ENCODE measurements around the gene CLPTM1L.
"Not testable (repeated sequence)": the region's sequence is repeated elsewhere in the genome, so short reads cannot be mapped to it uniquely, and the experiment has no call there.

The CLPTM1L gene

DNA sequence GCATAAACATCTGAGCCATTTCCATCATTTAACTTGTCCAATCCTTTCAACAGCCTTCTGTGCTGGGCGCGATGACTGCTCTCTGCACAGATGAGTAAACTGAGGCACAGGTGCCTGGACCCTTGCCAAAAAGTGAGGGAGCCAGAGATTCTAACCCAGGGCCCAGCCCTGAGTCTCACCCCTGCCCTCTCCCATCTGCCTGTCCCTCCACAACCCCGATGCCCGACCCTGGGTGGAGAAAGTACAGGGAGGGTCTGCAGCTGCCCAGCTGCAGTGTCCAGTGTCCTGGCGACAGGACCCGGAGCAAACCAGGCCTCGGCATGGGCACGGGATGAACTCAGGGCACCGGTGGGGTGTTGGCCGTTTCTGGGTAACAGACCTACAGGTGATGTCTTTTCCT, 39.6 kb upstream of the CLPTM1L start:
- Mint-ChIP-seq H3K4me3 (no peak overlapping the region), H3K27me3 (no peaks in the 10 kb centered on the region)

DNA sequence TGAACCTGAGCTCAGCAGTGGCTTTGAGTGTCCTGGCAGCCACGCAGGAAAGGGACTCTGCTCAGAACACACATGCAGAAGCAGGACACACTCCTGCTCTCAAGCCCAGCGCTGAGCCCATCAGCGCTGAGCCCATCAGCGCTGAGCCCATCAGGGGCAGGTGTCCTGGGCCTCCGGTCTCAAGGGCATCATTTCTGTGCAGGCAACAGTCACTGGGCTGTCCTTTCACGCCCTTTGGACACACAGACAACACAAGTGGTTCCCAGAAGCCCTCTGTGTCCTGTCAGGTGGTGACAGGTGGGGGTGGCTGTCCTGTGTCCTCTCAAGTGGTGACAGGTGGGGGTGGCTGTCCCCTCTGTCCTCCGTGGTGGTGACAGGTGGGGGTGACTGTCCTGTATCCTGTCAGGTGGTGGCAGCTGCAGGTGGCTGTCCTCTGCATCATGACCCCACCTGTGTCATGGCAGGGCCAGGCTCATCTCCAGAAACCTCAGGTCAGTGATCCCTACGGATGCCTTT, 39.0 kb upstream of the CLPTM1L start:
- no peak for ATAC-seq
- peaks cover 9% of the 10 kb centered on the region for H3K9me3 Mint-ChIP-seq
- no peaks in the 10 kb centered on the region for H3K36me3 Mint-ChIP-seq
- peaks cover 35% of the 10 kb centered on the region for H3K4me1 Mint-ChIP-seq
- H3K27me3 Mint-ChIP-seq = no peaks in the 10 kb centered on the region
- no peak overlapping the region for H3K27ac Mint-ChIP-seq
- no peak overlapping the region for H3K4me3 Mint-ChIP-seq

More for the DNA sequence above, 39.6 kb upstream of the CLPTM1L start:
- H3K36me3 Mint-ChIP-seq = no peaks in the 10 kb centered on the region
- peaks cover 8% of the 10 kb centered on the region for H3K9me3 Mint-ChIP-seq
- H3K27ac Mint-ChIP-seq = no peak overlapping the region
- peaks cover 35% of the 10 kb centered on the region for H3K4me1 Mint-ChIP-seq
- no peak for ATAC-seq

DNA sequence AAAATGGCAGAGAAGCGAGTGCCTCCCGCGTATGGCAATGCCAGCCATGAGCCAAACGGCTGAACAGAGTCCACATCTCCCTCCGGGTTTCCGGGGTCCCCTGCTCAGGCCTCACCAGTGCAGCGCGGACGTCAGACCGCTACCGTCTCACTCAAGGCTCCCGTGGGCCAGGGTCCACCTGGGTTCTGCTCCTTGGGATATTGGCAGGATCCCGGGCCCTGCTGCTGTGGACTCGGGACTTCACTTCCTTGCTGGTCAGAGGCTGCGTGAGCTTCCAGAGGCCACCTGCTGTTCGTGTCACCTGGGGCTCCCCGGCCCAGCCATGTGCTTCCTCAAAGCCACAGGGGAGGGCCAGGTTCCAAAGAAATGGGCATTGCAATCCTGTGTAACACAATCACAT, 38.4 kb upstream of the CLPTM1L start:
- H3K9me3 Mint-ChIP-seq = peaks cover 5% of the 10 kb centered on the region
- H3K4me1 Mint-ChIP-seq = peaks cover 35% of the 10 kb centered on the region
- ATAC-seq = no peak
- no peak overlapping the region for H3K27ac Mint-ChIP-seq
- no peaks in the 10 kb centered on the region for H3K36me3 Mint-ChIP-seq
- no peak overlapping the region for H3K4me3 Mint-ChIP-seq
- no peaks in the 10 kb centered on the region for H3K27me3 Mint-ChIP-seq

DNA sequence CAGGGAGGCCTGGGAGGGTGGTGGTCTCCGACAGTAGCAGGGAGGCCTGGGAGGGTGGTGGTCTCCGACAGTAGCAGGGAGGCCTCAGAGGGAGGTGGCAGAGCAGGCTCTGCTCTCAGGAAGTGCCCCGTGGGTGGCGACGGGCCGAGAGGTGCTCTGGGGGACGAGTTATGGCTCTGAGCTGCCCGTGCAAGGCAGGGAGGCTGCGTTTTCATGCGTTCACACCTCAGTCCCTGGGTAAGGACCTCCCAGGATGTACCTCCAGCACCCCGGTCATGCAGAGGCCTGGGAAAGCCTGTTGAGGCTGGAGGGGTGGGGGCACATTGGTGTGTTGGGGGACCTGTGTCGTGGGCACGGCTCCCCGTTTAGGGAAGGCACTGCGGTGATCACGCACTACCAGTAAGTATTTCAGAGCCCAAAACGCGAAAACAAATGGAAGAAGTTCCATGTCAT, 37.4 kb upstream of the CLPTM1L start:
- ATAC-seq = no peak
- Mint-ChIP-seq H3K4me1 (peaks cover 32% of the 10 kb centered on the region), H3K27ac (no peak overlapping the region), H3K9me3 (peaks cover 2% of the 10 kb centered on the region), H3K27me3 (no peaks in the 10 kb centered on the region), H3K36me3 (no peaks in the 10 kb centered on the region), H3K4me3 (no peak overlapping the region)

DNA sequence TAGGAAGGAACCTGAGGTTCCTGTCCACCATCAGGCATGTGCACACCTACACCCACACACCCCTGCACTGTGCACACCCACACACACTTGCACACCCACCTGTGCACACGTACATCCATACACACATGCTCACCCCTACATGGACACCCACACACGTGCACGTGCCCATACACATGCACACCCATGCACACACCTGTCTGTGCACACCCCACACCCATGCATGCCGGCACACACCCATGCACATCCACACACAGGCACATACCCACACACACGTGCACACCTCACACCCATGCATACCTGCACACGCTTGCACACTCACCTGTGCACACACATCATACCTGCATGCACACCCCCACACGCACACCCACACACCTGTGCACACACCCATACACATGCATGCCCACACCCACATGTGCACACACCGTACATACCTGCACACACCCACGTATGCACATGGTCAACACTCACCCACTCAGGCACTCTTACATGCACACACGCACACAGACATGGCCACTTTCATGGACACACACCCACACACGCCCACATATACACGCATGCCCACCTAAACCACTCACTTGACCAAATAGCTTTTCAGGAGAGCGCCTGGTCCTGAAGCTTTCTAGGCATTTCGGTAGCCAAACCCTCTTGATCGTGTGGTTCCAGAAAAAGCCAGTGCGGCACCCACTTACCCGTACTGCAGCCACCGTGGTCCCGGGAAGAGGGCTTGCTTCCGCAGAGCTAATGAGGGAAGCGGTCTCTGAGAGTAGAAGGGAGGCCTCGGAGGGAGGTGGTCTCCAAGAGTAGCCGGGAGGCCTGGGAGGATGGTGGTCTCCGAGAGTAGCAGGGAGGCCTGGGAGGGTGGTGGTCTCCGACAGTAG, 36.7 kb upstream of the CLPTM1L start:
- no peak for ATAC-seq
- Mint-ChIP-seq H3K36me3 (no peaks in the 10 kb centered on the region), H3K4me3 (no peak overlapping the region), H3K9me3 (peaks cover 2% of the 10 kb centered on the region), H3K4me1 (peaks cover 26% of the 10 kb centered on the region), H3K27ac (peak overlapping the region; percentile 70), H3K27me3 (no peaks in the 10 kb centered on the region)

DNA sequence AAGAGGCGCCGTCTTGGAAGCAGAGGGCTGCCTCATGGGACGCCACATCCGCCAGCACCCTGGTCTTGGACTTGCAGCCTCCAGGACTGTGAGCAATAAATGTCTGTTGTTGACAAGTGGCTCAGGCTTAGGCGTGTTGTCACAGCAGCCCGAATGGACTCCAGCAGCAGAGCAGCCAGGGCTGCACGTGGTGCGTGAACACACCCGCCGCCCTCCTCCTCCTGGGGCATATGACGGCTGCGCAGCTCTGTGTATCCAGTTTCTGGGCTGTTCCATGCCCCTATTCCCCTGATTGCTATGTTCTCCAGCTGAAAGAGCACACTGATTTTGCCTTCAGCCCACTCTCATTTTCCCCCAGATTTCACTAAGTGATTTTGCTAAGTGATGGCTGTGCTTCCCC, 36.0 kb upstream of the CLPTM1L start:
- Mint-ChIP-seq H3K9me3 (peaks cover 2% of the 10 kb centered on the region), H3K36me3 (no peaks in the 10 kb centered on the region), H3K4me1 (peaks cover 29% of the 10 kb centered on the region), H3K4me3 (no peak overlapping the region), H3K27ac (peak overlapping the region; percentile 70), H3K27me3 (no peaks in the 10 kb centered on the region)
- no peak for ATAC-seq

DNA sequence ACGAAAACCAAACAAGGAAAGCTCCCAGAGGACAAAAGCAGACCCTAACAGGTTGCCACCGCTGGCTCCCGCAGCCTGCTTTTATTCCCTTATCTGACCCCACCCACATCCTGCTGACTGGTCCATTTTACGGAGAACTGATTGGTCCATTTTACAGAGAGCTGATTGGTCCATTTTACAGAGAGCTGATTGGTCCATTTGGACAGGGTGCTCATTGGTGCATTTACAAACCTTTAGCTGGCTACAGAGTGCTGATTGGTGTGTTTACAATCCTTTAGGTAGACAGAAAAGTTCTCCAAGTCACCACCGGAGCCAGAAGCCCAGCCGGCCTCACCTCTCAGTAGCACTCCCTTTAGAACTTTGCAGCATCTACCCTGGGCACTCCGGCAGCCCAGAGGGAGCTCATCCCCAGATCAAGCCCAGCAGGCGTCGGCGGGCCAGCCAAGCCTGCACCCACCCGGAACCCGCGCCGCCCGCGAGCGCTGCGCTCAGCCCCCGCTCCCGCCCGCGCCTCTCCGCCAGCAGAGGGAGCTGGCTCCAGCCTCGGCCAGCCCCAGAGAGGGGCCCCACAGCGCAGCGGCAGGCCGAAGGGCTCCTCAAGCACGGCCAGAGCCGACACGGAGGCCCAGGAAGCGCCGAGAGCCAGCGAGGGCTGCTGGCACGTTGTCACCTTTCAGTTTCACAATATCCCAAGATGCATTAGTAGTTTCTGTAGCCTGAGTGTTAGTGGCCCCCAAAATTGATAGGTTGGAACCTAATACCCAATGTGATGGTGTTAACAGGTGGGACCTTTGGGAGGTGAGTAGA, 35.3 kb upstream of the CLPTM1L start:
- H3K27ac Mint-ChIP-seq = peak overlapping the region; percentile 70
- H3K27me3 Mint-ChIP-seq = no peaks in the 10 kb centered on the region
- H3K4me1 Mint-ChIP-seq = peaks cover 27% of the 10 kb centered on the region
- peak; percentile 92 for ATAC-seq
- peak overlapping the region; percentile 64 for H3K4me3 Mint-ChIP-seq
- H3K36me3 Mint-ChIP-seq = no peaks in the 10 kb centered on the region
- H3K9me3 Mint-ChIP-seq = peaks cover 2% of the 10 kb centered on the region

DNA sequence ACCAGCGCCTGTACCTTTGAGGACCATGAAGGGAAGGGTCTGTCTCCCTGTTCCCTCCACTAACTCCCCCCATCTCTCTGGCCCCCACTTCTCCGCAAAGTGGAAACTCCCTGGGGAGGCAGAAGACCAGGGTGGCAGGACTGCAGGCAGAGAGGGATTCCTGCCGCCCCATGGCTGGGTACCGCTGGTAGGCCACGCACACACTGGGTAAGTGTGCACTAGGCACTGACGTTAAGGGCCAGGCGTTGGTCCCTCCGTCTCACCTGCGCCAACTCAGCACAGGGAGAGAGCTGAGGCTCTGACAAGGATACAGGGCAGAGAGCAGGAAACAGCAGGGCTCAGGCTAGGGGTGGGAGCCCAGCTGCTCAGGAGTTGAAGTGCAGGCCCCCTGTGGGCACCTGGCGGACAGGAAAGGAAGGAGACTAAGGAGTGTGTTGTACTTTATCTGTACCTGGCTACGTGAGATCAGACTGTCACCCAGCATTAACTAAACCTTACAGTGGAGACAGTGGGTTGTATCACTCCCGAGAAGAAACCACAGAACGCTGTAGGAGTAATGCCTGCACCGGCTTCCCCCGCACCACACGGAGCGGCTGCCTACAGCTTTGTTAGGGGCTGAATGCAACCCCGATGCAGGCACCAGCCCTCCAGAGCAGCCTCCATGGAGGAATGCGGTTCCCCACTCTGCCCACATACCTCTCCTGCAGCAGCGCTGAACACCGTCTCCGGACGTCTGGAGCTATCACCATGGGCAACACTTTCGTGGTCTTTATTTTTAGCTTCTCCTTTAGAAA, 34.2 kb upstream of the CLPTM1L start:
- no peak for ATAC-seq
- Mint-ChIP-seq H3K9me3 (peaks cover 2% of the 10 kb centered on the region), H3K4me1 (peaks cover 33% of the 10 kb centered on the region), H3K27ac (no peak overlapping the region), H3K27me3 (no peaks in the 10 kb centered on the region), H3K4me3 (no peak overlapping the region), H3K36me3 (no peaks in the 10 kb centered on the region)

DNA sequence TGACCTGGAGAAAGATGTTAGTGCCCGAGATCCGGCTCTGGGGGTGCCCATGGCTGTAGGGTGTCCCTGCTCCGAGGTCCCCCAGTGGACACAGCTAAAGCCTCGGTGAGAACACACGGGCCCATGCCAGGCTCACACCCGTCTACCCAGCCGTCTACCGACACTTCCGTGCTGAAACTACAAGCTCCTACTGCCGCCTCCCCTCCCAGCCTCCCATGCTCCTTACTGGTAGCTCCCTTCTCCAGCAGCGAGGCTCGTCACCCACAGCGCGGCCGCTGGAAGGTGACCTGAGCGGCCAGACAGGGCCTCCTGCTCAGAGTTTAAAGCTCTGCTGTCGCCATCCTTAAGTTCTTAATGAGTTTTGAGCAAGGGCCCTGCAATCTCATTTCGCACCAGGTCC, 33.2 kb upstream of the CLPTM1L start:
- Mint-ChIP-seq H3K27ac (no peak overlapping the region), H3K36me3 (no peaks in the 10 kb centered on the region), H3K4me1 (peaks cover 43% of the 10 kb centered on the region), H3K27me3 (no peaks in the 10 kb centered on the region), H3K9me3 (peaks cover 2% of the 10 kb centered on the region), H3K4me3 (no peak overlapping the region)
- no peak for ATAC-seq

DNA sequence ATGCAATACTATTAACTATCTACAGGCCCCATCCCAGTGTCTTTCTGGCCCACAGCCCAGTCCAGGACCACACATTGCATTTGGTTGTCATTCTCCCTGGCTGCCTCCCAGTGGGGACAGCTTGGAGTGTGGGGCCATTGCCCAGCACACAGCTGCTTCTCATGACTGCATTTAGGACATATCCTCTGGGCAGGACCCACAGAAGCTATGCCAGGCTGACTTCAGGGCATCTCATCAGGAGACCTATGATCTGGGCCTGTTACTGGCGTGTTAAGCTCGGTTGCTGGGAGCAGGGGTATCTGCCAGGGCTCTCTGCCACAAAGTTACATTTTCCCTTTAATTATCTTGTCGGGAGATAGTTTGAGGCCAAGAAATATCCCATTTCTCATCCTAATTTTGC, 32.1 kb upstream of the CLPTM1L start:
- Mint-ChIP-seq H3K4me1 (peaks cover 54% of the 10 kb centered on the region), H3K4me3 (no peak overlapping the region), H3K9me3 (peaks cover 2% of the 10 kb centered on the region), H3K27me3 (no peaks in the 10 kb centered on the region), H3K36me3 (no peaks in the 10 kb centered on the region), H3K27ac (no peak overlapping the region)
- no peak for ATAC-seq

DNA sequence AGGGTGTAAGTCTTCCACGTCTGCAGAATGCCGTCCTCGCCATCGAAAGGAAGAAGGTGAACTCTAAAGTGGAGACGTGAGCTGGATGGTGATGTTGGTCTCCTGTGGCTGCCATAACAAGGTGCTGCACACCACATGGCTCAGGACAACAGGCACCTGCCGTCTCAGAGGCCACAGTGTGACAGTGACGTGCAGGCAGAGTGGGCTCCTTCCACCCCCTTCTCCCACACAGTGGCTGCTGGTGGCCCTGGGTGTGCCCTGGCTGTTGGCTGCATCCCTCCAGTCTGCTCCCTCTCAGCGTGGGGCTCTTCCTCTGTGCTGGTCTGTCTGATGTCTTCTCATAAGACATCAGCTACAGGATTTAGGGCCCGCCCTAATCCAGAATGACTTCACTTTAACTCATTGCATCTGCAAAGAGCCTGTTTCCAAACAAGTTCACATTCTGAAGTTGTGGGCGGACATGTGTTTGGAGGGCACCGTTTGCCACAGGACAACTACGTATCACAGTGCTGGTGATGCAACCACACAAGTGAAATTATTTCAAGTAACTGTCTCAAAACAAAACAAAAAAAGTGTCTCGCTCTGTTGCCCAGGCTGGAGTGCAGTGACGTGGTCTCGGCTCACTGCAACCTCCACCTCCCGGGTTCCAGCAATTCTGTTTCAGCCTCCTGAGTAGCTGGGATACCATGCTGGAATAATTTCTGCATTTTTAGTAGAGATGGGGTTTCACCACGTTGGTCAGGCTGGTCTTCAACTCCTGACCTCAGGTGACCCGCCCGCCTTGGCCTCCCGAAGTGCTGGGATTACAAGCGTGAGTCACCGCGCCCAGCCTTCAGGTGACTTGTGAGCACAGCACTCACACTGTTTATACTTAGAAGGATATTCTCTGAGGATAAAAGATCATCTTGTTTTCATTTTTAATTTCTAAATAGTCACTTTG, 31.2 kb upstream of the CLPTM1L start:
- Mint-ChIP-seq H3K9me3 (peaks cover 2% of the 10 kb centered on the region), H3K27ac (peak overlapping the region; percentile 25), H3K36me3 (no peaks in the 10 kb centered on the region), H3K4me3 (no peak overlapping the region), H3K4me1 (peaks cover 54% of the 10 kb centered on the region), H3K27me3 (no peaks in the 10 kb centered on the region)
- ATAC-seq = no peak

DNA sequence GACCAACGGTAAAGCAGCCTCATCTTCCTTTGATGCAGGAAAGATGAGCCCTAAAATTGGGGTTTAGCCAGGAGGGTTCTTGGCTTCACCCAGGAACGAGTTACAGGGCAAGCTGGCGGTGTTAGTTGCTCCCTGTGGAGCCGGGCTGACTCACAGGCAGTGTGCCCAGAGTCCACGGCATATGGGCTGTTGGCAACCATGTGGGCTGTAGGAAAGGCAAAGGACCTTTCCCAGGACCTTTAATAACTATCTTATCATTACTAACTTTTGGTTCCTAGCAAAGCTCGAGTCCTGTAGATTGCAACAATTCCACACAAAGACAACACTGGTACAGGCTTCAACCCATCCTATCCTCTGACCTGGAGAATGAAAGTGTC, 29.8 kb upstream of the CLPTM1L start:
- H3K9me3 Mint-ChIP-seq = peaks cover 2% of the 10 kb centered on the region
- peaks cover 57% of the 10 kb centered on the region for H3K4me1 Mint-ChIP-seq
- H3K27ac Mint-ChIP-seq = peak overlapping the region; percentile 58
- no peak overlapping the region for H3K4me3 Mint-ChIP-seq
- no peaks in the 10 kb centered on the region for H3K36me3 Mint-ChIP-seq
- ATAC-seq = no peak
- no peaks in the 10 kb centered on the region for H3K27me3 Mint-ChIP-seq

DNA sequence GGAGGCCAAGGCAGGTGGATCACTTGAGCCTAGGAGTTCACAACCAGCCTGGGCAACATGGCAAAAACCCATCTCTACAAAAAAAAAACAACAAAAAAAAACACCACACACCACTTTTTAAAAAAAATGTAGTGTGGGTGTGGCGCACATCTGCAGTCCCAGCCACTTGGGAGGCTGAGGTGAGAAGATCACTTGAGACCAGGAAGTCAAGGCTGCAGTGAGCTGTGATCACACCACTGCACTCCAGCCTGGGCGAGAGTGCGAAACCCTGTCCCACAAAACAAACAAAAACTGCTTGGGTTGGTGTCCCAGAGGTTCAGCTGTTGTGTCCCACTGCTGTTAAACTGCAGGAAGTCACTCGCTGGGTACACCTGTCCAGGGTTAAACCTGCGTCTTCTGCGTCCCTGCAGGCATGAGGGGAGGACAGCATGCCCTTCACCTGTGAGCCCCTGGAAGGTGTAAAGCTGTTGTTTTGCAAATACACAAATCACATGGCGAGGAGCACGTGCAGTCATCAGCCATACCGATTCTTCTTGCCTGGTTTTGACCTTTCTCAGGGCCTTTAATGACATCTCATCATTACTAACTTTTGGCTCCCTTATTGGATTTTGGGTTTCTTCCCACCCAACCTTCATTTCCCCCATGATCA, 29.3 kb upstream of the CLPTM1L start:
- ATAC-seq = no peak
- Mint-ChIP-seq H3K27me3 (no peaks in the 10 kb centered on the region), H3K4me3 (no peak overlapping the region), H3K4me1 (peaks cover 57% of the 10 kb centered on the region), H3K9me3 (peaks cover 2% of the 10 kb centered on the region), H3K27ac (peak overlapping the region; percentile 58), H3K36me3 (no peaks in the 10 kb centered on the region)

DNA sequence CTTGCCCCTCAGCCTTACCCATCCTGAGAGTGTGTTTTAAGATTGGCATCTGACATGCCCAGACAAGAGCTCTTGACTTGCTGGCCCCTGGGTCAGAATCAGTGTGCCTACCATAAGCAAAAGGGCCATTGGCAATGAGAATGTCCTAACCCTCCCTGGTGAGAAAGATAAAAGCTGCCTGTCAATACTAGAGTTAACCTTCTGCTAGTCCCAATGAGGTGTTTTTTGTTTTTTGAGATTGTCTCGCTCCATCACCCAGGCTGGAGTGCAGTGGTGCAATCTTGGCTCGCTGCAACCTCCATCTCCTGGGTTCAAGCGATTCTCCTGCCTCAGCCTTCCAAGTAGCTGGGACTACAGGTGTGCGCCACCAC, 27.1 kb upstream of the CLPTM1L start:
- peak overlapping the region; percentile 84 for H3K27ac Mint-ChIP-seq
- peak; percentile 59 for ATAC-seq
- H3K9me3 Mint-ChIP-seq, H3K27me3 Mint-ChIP-seq, H3K36me3 Mint-ChIP-seq: not testable (repeated sequence)
- H3K4me3 Mint-ChIP-seq = peak overlapping the region; percentile 18
- peaks cover 62% of the 10 kb centered on the region for H3K4me1 Mint-ChIP-seq

Measured in stimulated activated memory B cell treated with anti-CD40 and anti-IgM and Interleukin-4, amounts not matched to agents 10 μg/mL and 1 μg/mL and 100 μg/mL, for 72 hours (primary cell).